HG03469 (cell line): ENCODE results near the gene MAJIN.
"Not testable (repeated sequence)": the region's sequence is repeated elsewhere in the genome, so short reads cannot be mapped to it uniquely, and the experiment has no call there.

Source experiments
- ATAC-seq: cut with Tn5 transposase; IDR thresholded peaks from one replicate; pipeline ENCODE4 v1.9.1; 2021; ENCODE audit warnings: mild to moderate bottlenecking, moderate library complexity, moderate number of reproducible peaks; ENCODE audit not compliant: unreplicated experiment

MAJIN gene

GRCh38 chr11:64994318-64994717 lies 22.4 kb upstream of the MAJIN start:
- ATAC-seq = no peak

- no peak for ATAC-seq
These were observed 18.5 kb upstream of the MAJIN start for GRCh38 chr11:64990222-64990923.

DNA sequence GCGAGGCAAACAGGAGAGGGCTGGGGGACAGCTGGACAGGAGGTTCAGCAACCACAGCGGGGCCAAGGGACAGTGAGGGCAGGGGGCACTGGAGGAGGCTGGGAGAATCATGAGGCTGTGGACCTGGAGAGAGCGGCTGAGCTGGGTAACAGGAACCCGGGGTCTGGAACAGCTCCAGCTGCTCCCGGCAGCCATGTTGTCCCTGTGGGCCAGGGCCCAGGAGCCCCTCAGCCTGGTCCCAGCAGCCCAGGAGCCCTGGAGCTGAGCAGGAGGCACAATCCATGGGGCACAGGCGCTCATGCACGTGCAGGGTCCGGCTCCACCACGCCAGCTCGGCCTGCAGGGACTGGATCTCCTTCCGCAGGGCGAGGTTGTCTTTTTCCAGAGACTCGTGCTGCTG lies 17.5 kb upstream of the MAJIN start:
- no peak for ATAC-seq

DNA sequence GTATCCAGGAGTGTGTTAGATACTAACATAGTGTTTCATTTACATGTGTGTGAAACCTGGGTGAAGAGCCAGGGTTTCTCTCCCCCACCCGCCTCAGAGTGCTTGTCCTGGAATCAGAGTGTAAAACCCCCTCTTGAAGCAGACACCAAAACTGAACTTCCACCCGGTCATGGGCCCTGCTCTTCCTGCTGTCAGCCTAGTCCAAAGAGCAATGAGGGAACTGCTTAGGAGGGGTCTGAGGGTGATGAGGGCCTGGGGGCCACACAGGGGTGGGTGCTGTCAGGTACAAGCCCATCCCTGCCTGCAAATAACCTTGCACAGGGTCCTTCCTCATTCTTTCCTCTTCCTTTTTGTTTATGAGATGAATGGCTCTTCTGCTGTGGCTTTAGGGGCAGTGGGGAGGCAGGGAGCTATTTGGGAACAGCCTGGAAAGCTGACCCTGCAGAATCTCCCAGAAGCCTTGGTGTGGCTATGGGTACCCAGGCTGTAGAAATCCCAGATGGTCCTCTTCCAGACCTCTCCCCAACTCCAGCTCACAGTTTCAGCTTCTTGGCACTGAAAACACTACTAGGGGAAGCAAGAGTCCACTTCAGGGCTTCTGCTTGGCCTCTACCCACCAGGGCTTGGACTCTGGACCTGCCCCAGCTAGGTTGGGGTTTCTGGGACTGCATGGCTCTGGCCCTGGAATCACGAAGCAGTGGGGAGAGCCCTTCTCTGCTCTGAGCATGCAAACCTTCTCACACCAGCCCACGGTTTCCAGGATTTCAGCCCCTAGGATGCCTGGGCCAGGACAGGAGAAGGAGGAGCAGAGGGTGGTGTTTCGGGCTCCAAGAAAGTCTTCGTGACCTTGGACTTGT lies 16.3 kb upstream of the MAJIN start:
- no peak for ATAC-seq

DNA sequence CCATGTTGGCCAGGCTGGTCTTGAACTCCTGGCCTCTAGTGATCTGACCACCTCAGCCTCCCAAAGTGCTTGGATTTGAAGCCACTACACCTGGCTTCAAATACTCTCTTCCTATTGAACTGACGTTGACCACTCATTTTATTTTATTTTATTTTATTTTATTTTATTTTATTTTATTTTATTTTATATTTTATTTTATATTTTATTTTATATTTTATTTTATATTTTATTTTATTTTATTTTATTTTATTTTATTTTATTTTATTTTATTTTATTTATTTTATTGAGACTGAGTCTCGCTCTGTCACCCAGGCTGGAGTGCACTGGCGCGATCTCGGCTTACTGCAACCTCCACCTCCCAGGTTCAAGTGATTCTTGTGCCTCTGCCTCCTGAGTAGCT lies 11.4 kb upstream of the MAJIN start:
- ATAC-seq = not testable (repeated sequence)

DNA sequence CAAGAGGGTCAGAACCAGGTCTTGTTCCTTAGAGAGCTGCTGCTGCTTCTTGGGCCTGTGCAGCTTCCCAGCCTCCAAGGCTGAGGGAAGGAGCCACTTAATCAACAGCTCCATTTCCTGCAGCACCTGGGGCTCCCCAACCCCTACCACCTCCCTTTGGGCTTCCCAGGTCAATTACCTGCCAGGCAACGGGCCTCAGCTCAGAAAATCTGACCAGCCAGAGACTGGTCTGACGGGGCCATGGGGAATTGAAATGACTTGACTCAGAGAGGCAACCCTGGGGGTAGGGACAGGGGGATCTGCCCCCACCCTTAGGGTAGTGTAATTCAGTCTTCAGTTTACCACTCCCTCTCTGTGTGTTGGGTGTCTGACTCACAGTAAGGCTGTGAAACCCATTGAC lies 4.7 kb upstream of the MAJIN start:
- no peak for ATAC-seq

DNA sequence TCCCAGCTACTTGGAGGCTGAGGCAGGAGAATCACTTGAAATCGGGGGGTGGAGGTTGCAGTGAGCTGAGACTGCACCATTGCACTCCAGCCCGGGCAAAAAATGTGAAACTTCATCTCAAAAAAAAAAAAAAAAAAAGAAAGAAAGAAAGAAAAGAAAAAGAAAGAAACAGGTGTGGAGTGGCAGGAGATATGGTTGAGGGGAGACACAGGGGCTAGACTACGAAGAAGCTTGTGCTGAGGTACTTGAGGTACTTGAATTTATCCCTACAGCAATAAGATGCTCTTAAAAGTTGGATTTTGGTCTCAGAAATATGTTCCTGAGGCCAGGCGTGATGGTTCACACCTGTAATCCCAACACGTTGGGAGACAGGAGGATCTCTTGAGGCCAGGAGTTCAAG lies 2.2 kb upstream of the MAJIN start:
- no peak for ATAC-seq

- no peak for ATAC-seq
These were observed 1.2 kb downstream of the MAJIN start for GRCh38 chr11:64970731-64971151.

DNA sequence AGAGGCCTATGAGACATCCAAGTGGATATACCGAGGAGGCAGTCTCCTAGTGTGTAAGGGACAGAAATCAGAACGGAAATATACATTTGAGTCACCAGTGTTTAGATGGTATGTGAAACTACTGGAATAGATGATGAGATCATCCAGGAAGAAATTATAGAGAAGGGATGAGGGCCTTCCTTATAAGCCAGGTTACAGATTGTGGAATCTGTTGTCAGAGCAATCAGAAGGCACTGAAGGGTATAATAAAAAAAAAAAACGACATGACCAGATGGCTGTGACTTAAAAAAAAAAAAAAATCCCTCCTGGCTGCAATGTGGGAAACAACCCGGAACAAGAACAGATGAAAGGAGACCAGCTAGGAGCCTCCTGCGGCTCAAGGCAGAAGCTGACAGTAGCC lies 2.7 kb downstream of the MAJIN start:
- ATAC-seq = no peak

- ATAC-seq = no peak
These were observed 4.5 kb downstream of the MAJIN start for GRCh38 chr11:64967375-64967774.

DNA sequence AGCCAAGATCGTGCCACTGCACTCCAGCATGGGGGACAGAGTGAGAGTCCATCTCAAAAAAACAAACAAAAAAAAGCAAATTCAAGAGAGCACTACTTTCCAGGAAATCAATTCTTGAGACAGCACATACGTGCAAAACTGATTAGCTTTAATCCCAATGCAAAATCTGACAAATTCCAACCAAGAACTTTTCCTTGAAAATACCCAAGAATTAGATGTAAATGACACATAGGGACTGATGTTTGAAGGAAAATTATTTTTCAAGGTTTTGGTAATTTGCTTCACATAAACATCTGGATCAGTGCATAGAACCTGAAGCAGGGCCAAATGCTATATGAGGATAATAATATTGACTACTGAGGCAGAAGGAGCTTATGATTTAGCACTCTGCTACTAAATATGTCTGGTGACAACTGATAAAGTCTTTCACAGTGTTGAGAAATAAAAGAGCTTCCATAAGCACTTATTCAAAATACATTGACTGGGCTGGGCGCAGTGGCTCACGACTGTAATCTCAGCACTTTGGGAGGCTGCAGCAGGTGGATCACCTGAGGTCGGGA lies 8.8 kb downstream of the MAJIN start:
- no peak for ATAC-seq

DNA sequence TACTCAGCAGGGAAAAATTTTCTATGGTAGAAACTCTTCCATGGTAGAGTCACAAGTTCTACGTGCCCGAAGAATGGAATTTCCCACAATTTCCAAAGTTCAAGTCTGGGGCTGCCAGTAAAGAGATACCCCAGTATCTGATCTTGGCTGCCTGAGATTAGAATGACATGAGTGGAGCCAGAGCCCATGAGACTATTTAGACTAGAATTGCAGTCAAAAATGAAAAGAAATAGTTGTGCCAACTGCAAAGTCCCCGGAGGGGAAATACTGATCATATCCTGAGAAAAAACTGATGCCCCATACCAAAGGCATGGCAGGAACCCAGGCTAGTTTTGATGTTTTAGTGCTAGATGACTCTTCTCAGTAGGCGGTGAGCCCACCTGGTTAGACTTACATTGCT lies 11.2 kb downstream of the MAJIN start:
- no peak for ATAC-seq

DNA sequence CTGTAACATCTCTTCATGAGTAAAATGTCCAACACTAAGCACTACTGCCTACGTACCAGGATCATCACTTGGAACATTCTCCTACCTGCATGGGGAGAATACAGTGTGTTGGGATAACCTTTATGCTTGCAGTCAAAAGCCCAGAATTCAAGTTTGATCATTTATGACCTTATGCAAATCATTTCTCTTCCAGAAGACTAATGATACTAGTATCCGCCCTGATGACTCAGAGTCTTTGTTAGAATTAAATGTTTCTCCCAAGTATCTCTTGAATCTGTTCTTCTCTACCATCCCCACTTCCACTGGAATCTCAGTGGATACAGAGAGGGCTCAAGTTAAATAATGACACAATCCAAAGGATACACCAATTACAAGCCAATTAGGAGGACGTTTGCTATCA lies 12.4 kb downstream of the MAJIN start:
- ATAC-seq = no peak

- ATAC-seq = no peak
These were observed 17.7 kb downstream of the MAJIN start for GRCh38 chr11:64954201-64954600.

GRCh38 chr11:64951529-64951928 lies 20.4 kb downstream of the MAJIN start:
- ATAC-seq = no peak

DNA sequence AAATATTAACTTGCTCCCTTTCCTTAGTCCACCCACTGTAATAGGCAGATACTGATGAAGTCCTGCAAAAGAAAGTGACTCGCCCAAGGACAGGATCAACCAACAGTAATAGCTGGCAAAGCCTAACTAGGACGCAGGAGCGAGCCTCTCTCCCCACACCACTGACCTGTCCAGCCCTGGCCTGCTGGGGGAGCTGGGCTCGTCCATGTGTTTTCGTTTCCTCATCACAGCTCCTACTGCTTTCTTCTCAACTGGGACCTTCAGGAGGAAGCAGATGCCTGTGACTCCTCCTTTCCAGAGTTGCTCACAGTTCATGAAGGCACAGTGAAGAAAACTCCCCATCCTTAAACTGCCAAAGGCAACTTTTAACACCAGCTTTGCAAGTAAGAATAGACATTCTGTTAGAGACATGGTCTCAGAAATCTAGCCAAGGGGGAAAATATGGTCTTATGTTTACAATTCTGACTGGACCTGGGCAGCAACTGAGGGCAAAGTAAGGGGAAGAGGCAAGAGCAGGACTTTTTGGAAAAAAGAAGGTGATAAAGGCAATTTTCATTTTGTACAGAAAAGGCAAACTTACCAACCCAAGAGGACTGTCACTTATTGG lies 24.6 kb downstream of the MAJIN start:
- no peak for ATAC-seq

DNA sequence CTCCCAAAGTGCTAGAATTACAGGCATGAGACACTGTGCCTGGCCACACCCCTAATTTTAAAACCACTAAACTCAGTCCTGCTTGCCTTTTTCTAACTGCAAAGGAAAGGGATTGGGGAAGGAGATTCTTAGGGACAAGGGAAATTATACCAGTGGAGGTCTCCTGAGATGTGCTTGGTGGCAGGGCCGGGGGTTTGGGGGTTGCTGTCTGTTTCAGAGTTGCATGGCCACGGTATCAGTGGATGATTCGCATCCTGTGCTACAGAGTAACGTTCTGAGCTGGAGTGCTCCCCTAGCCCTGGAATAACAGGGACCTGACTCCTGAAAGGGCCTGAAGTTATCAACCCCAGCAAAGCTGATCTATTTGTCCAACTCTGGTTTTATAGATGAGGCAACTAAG lies 35.4 kb downstream of the MAJIN start:
- ATAC-seq = no peak

- no peak for ATAC-seq
These were observed 36.4 kb downstream of the MAJIN start, which contains the start of gene GPHA2 for GRCh38 chr11:64935359-64936081. Gene GPHA2, minus strand, starts transcription at chr11:64935893. Its CDS starts 433 bp downstream, at chr11:64935460.

- ATAC-seq = no peak
These were observed 37.1 kb downstream of the MAJIN start for GRCh38 chr11:64934682-64935358.
